NCI-H226 (cell line): Measurements from ENCODE around the gene VWA1.
"Not testable (repeated sequence)": the region's sequence is repeated elsewhere in the genome, so short reads cannot be mapped to it uniquely, and the experiment has no call there.

Experiments
- DNase-seq: peaks from one replicate; pipeline ENCODE4 v3.0.0-alpha.2; 2015

The VWA1 gene

DNA sequence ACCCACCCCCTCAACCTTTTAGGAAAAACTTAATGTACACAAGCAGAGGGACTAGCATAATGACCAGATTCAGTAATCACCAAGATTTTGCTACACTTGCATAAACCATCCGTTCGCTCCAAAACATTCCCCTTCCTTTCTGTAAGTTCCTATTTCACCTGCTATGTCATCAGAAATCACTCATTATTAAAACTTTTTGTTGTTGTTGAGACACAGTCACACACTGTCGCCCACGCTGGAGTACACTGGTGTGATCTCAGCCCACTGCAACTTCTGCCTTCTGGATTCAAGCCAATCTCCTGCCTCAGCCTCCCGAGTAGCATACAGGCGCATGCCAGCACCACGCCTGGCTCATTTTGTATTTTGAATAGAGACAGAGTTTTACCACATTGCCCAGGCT is 31.8 kb upstream of the VWA1 start:
- DNase-seq, result no peak

DNA sequence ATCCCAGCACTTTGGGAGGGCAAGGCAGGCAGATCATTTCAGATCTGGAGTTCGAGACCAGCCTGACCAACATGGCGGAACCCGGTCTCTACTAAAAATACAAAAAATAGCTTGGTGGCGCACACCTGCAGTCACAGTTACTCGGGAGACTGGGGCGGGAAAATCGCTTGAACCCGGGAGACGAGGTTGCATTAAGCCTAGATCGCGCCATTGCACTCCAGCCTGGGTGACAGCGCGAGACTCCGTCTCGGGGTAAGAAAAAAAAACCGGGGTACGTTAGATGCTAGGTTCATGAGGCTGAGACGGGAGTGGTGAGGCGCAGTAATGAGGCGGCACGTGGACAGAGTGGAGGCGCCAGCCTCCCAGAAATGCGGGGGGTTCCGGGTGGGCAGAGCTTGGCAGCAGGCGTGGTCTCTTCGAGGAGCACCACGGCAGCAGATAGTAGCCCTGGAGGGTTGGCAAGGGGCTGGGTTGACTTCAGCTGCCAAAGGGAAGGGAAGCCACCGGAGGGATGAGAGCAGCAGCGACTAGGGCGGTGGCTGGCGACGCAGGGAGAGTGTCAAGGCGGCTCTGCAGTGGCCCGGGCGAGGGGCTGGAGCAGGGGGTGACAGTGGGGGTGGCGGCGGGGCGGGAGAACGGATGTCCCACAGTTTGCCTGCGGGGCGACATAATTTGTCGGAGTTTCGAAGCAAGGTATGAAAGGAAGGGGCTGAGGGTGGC is 29.2 kb upstream of the VWA1 start:
- DNase-seq, result no peak

DNA sequence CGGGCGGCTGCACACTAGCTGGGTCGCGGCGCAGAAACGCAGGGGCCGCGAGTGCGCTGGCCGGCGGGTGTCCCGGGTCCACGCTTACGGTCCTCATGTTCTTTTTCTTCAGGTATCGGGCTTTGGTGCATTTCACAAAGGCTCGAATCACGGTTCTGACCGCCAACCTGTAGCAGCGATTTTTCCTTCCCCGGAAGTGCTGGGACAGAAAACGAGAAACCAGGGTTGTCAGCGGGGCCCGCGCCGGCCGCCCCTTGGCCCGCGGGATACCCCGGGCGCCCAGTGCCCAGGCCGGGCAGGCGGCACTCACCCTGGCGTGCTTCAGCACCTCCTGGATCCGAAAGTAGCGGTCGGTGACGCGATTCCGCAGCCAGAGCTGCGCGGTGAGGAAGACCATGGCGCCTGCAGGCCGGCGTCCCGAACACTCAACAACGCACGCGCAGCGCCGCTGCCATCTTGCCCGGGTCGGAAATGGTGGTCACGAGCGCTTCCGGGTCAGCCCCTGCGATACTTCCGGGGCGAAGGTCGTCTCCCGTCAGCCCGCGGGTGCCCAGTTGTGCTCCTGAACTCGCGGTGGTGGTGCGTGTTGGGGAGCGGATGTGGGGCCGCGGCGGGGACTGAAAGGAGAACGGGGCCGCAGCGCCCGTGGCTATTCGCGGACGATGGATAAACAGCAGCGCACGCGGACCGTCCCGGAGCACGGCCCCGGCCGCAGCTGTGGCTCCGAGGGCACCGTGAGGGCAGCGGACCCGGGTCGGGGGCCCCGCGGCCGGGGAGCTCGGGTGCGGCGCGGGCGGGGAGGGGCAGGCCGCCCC is 28.5 kb upstream of the VWA1 start, which contains the start of gene MRPL20:
MRPL20 (minus strand) TSS at position 473 of the 815 bp plus-strand sequence; CDS start at position 397, 76 bp downstream.
- peak; percentile 92 for DNase-seq

DNA sequence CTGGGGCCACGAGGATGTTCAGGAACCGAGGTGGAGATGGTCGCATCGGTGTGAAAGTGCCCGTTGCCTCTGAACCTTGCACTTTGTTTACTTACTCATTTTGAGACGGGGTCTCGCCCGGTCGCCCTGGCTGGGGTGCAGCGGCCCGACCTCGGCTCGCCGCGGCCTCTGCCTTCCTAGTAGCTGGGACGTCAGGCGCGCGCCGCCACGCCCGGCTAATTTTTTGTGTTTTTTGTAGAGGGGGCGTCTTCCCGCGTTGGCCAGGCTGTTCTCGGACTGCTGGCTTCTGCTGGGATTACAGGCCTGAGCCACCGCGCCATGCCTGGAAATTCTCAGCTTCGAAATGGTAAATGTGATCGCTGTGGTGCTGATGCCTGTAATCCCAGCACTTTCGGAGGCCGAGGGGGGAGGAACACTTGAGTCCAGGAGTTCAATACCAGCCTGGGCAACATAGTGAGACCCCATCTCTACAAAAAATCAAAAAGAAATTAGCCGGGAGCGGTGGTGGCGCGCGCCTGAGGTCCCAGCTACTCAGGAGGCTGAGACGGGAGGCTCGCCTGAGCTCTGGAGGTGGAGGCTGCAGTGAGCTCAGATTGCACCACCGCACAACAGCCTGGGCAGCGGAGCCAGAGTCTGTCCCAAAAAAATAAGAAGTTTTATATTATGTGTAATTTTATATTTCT is 27.7 kb upstream of the VWA1 start:
- DNase-seq, result no peak

DNA sequence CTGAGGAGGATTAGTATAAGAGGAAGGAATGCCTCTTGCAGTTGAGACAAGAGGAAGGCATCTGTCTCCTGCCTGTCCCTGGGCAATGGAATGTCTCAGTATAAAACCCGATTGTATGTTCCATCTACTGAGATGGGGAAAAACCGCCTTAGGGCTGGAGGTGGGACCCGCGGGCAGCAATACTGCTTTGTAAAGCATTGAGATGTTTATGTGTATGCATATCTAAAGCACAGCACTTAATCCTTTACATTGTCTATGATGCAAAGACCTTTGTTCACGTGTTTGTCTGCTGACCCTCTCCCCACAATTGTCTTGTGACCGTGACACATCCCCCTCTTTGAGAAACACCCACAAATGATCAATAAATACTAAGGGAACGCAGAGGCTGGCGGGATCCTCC is 25.3 kb upstream of the VWA1 start:
- not testable (repeated sequence) for DNase-seq

DNA sequence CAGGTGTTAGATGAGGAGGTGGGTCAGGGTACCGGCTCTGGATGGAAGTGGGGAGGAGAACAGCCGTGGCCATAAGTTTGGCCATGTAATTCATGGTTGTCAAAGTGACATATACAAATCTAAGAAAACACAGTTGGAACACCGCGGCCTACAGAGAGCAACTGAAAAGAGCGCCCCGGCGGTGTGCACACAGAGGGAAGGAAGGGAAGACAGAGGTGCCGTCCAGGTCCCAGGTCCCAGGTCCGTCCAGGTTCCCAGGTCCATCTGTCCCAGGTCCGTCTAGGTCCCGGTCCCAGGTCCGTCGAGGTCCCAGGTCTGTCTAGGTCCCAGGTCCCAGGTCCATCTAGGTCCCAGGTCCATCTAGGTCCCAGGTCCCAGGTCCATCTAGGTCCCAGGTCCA is 23.9 kb upstream of the VWA1 start:
- DNase-seq, result no peak

DNA sequence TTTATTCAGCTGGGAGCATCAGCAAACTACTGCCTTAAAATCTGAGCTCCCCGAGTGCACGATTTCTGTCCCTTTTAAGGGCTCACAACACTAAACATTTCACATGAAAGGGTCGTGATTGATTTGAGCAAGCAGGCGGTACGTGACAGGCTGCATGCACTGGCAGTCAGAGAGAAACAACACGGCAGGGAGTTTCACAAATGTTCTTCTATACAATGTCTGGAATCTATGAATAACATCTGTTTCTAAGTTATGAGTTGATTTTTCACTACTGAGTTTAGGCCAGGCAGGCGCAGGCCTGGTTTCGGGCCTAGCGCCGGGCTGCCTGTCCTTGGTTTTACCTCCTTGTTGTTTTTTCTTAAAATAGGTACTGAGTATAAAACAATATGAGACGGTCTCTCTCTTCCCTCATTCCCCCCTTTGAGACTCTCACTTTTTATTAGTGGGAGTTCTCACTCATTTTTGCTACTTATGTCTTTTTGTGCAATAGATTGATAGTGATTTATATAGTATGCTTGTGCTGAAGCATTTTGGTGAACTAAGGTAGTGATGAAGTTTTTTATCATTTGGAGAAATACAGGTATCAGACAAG is 23.1 kb upstream of the VWA1 start:
- not testable (repeated sequence) for DNase-seq

DNA sequence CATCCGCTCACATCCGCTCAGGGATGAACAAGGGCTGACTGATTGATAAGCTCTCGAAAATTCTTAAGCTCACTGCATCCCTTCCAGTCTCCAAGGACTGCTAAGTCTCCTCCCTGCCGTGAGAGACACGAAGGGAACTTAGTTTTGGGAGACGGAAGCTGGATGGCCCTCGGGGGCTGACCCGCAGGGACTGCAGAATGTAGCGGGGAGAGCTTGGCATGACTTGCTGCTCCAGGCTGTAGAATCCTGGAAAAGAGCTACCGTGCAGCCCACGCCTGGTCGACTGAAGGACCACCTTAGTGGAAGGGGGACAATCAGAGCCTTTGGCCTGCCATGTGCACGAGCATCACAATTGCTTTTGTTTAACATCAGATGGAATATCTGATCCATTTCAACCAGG is 19.7 kb upstream of the VWA1 start:
- DNase-seq, result no peak

DNA sequence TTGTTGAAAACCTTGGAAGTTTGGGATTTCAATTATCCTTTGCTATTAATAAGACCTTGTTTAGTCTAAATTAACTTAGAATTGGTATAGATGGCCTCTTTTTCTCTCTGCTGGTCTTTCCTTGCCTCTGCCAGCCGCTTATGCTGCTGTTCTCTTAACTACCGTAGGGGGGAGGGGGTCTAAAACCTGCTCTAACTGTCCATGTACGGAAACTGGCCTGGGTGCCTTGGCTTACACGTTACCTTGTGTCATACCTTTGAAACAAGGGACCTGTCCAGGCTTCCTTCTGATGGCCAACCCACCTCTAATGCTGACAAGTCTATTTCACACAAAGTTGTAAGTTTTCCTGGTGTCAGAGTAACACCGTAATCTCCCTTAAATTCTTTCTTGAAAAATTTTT is 18.1 kb upstream of the VWA1 start:
- DNase-seq, result not testable (repeated sequence)

DNA sequence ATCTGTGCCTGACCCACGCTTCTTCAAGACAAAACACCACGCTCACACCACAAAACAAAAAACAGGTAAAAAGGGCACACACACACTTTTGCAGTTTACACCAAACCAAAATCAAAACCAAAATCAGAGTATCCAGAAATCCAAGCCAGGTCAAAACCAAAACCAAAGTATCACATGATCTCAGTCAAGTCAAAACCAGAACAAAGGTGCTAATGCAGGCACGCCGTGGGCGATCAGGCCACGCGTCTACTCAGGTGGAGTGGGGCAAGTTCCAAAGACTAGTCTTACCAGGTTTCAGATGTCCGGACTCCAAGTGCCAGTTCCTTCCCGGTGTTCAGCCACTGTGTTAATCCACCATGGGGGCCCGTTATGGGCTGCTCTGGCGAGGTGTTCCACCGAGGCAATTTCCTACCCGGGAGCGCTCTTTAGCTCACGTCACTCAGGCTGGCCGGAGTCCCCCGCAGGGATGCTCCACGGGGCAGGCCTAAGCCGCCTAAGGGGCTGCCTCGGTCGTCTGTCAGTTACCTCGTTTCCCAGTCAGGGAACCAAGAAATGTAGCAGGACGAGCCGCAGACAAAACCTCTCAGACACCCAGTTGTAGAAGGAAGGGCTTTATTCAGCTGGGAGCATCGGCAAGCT is 17.5 kb upstream of the VWA1 start:
- DNase-seq, result not testable (repeated sequence)

DNA sequence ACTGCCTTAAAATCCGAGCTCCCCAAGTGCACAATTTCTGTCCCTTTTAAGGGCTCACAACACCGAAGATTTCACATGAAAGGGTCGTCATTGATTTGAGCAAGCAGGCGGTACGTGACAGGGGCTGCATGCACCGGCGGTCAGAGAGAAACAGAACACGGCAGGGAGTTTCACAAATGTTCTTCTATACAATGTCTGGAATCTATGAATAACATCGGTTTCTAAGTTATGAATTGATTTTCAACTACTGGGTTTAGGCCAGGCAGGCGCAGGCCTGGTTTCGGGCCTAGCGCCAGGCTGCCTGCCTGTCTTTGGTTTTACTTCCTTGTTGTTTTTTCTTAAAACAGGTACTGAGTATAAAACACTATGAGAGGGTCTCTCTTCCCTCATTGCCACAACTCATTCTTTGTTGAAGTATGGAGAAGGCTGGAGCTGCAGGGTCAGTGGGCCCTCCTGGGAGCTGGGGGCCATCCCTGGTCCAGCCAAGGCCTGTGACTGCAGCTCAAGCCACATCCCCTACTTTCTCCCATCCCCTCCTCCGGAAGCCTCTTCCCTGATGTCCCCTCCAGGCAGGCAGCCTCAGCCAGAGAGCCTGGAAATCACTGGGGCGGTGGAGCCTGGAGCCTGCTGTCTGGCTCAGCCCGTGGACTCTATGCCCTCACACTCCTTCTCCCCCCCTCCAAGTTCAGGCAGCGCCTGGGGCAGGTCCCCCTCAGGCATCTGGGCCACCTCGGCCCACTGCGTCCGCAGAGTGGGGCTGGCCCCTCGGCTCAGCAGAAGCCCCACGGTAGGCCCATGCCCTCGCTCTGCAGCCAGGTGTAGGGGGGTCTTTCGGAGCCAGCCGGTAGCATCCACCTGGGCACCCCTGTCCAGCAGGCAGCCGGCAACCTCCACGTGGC is 16.8 kb upstream of the VWA1 start:
- no peak for DNase-seq

DNA sequence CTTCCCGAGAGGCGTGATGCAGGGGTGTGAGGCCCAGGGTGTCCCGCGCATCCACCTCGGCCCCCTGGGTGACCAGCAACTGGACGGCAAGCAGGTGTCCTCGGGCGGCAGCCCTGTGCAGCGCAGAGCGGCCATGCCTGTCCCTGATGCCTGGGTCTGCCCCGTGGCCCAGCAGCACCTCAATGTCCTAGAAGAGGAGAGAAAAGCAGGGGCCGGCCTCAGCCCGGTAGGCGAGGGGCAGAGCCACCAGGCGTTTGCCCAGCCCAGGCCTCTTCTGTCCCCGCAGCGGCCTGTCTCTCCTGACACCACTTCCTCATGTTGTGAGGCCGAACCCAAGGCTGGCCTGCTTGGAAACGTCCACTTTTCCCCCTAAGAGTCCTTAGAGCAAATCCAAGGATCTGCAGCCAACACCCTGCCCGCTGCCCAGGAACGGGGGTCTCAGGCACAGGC is 16.1 kb upstream of the VWA1 start:
- no peak for DNase-seq

DNA sequence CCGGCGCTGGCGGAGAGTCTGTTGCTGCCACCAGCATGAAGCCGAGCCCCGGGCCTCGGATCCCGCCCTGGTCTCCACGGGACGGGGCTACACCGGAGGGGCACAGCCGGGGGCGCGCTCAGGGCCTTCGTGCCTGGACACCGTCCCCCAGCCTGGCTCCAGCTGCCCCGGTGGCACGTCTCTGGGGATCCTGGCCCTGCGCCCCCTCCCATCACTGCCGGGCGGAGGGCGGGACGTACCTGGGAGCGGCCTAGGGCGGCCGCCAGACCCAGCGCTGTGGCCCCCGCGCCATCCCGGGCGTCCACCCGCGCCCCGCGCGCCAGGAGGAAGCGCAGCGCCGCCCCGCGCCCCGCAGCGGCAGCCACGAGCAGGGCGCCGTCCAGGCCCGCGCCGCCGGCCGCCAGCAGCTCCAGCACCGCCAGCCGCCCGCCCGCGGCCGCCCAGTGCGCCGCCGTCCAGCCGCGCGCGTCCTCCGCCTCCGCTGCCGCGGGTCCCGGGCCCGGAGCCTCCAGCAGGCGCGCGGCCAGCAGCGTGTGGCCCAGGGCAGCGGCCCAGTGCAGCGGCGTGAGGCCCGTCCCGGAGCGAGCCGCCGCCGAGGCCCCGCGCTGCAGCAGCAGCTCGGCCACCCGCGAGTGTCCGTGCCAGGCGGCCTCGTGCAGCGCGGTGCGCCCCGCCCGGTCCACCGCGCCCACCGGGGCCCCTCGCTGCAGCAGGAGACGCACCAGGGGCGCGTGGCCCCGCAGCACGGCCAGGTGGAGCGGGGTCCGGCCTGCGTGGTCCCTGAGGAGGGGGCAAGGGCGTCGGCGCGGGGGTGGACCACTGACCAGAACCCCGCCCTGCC is 15.5 kb upstream of the VWA1 start:
- DNase-seq, result no peak

DNA sequence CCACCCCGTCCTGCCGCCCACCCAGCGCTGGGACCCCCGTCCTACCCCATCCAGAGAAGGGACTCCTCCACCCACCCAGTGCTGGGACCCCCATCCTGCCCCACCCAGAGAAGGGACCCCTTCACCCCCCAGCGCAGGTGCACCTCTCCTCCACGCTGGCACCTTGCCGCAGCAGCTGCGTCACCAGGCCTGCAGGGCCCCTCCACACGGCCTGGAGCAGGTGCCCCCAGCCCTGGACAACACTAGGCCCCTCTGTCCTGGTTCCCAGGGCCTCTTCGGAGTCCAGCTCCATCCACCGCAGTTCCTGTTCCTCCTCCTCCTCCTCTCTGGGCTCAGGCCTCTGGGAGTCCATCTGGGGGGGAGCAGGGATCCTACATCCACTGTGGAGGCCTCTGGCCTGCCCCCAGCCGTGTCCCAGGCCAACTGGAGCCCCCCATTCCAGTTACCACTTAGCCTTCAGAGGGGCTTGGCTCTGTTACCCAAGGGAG is 14.8 kb upstream of the VWA1 start:
- DNase-seq, result no peak

DNA sequence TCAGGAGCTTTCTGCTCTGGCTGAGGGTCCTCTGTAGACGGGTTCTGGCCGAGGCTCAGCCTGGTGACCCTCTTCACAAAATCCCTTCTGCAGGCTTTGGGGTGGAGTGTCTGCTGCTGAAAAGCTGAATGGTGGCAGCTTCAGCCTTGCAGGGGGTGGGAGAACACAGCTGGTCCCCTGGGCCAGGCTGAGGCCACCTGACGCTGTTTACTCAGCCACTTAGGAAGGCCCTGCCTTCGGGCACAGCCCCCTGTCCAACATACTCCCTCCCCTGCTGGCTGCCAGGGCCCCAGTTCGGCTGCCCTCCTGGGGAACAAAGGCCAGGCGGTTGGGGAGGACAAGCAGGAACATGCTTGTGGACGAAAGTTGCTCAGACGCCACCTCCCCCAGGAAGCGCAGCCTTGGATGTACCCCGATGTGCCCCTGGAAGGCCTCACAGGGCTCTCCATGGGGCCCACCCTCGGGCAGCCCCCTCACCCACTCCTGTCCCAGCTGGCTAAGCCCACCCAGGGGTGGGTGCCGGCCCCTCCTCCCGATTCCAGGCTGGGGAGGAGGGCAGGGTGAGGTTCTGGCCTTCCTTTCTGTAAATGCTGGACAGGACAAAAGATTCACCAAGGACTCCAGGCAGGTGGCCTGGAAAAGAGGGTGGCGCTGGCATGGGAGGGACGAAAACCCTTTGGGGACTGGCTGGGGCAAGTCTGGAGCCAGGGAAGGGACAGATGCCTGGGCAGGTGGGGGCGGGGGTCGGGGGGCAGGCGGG is 14.2 kb upstream of the VWA1 start, which contains the start of gene ANKRD65:
ANKRD65 (minus strand) TSS at position 130 of the 760 bp plus-strand sequence. CDS start 271 bp downstream, outside the sequence.
- DNase-seq, result no peak

DNA sequence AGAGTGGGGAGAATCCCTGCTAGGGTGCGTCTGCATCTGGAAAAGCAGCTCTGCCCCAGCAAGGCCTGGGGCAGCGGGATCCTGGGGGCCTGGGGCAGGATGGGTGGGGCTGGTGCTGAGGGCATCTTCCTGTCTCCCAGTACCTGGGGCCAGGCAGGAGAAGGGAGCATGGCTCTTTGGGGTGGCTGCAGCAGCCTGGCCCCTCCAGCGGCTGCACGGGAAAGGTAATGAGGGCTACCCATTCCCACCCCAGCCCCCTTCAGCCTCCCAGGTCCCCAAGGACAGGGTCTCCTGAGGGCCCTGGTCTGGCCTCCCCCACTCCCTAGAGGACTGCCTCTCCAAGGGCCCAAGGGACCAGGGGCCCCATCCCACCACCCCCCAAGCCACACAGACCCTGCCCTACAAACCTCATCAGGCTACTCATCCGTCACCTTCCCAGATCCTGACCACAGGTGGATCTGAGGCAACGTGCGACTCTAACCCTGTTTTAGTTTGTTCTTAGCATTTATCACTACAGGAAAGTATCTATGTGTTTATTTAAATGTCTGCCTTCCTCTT is 13.5 kb upstream of the VWA1 start:
- DNase-seq, result no peak

DNA sequence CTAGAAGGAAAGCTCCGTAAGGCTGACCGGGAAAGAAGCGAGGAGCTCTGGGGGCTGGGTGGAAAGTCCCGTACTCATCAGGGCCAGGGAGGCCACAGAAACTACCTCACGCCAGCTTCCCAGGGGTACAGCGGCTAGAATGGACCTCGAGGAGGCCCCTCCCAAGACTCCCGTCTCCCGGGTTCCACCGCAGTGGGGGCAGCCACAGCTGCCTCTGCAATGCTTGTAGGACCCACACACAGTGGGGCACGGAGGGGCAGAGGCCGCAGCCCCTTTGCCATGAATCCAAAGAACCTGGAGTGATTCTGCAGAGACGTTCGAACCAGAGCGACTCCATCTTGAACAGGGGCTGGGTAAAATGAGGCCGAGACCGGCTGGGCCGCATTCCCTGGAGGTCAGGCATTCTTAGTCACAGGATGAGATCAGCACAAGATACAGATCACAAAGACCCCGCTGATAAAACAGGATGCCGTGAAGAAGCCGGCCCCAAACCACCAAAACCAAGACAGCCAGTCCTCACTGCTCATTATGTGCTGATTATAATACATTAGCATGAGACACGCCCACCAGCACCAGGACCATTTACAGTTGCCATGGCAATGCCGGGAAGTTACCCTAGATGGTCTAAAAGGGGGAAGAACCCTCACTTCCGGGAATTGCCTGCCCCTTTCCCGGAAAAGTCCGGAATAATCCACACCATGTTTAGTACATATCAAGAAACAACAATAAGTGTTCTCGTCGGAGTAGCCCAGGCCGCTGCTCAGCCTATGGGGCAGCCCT is 12.8 kb upstream of the VWA1 start:
- DNase-seq, result no peak

DNA sequence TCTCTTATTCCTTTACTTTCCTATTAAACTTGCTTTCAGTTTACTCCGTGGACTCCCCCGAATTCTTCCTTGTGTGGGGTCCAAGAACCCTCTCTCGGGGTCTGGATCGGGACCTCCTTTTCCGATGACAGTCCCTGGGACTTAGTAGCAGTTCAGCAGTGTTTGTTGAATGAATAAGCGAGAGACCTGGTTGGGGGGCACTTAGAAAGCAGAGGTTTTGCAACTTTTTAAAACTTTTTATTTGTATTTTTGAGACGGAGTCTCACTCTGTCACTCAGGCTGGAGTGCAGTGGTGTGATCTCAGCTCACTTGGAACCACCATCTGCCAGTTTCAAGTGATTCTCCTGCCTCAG is 12.3 kb upstream of the VWA1 start:
- no peak for DNase-seq
